Measurements from ENCODE around the gene GABARAPL2. TPM values are rescaled to one million over a fixed set of nuclear protein-coding genes. Genes with fewer than 3 reads are reported as not detected.

Gene GABARAPL2
- total RNA-seq, 1 donor from 2014 or later, result 233 TPM

GRCh38 chr16:75621170-75621477 is 54.9 kb downstream of the GABARAPL2 start:
- intact Hi-C loops (cut with DNase I), result loop anchor here (5.0 kb wide), 2 partner anchors 54 to 104 kb away; partner anchors contain the start of gene GABARAPL2
- DNase-seq (ENCODE audit: low spot score), result no peak

DNA sequence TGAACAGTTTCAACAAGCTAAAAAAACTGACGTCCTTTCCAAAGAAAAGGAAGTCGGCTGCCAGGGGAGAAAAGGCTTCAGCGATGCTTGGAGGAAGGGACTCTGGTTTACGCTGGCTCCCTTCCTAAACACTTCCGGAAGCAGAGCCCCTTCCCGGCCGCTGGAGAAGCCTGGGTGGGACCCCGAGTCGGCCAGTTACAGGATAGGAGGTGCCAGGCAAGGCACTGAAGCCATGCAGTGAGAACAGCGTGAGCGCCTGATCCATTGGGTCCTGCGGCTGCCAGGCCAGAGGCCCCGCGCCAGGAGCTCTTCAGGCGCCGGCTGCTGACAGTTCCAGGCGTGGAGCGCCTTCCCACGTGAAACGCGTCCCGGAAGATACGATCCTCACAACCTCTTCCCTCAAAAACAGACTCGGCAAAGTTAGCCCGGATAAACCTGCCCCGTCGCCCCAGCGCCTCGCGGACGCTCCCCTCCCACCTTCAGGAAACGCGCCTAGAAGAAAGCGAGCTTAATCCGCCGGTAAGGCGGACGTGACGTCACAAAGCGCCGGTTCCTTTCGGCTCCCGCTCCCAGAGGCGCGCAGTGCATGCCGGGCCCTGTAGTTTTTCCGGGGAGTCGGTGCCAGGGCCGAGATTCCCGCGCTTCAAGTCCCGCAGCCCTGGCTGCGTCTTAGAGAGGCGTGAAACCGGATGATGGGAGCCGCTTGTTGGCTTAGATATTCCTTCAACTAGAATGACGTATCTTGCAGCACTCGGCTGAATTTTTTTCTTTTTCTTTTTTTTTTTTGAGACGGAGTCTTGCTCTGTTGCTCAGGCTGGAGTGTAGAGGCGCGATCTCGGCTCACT is 56.8 kb downstream of the GABARAPL2 start, which contains the start of gene ADAT1:
TSS of gene ADAT1 (minus strand) at position 521 of the 845 bp plus-strand sequence. CDS start 2,482 bp downstream, outside the sequence.
- intact Hi-C loops (cut with DNase I), result loop anchor here (2.0 to 5.0 kb wide), 4 partner anchors 24 to 158 kb away; partner anchors contain the start of genes GABARAPL2, KARS1, TERF2IP and TMEM170A
- peak; percentile 99 for DNase-seq (ENCODE audit: low spot score)

GRCh38 chr16:75624921-75625334 is 58.7 kb downstream of the GABARAPL2 start:
- DNase-seq (ENCODE audit: low spot score), result no peak
- intact Hi-C loops (cut with DNase I), result loop anchor here (5.0 kb wide), 2 partner anchors 58 to 108 kb away; partner anchors contain the start of gene GABARAPL2

GRCh38 chr16:75626806-75627205 is 60.6 kb downstream of the GABARAPL2 start:
- intact Hi-C loops (cut with DNase I), result no loop called here
- no peak for DNase-seq (ENCODE audit: low spot score)

Other genes with a start within 250 kb of the GABARAPL2 start
- 24.6 TPM for gene CFDP1, start 132.9 kb upstream of the GABARAPL2 start, total RNA-seq
- gene TMEM170A, start 101.7 kb upstream of the GABARAPL2 start, total RNA-seq, result 10.4 TPM
- 4.5 TPM for gene CHST6, start 70.9 kb upstream of the GABARAPL2 start, total RNA-seq
- 0.11 TPM for gene CHST5, start 30.3 kb upstream of the GABARAPL2 start, total RNA-seq
- gene TMEM231, start 10.1 kb upstream of the GABARAPL2 start, total RNA-seq, result 8.5 TPM
- gene ADAT1, start 56.9 kb downstream of the GABARAPL2 start, total RNA-seq, result 28.0 TPM
- gene KARS1, start 81.3 kb downstream of the GABARAPL2 start, total RNA-seq, result 89.3 TPM
- gene TERF2IP, start 81.4 kb downstream of the GABARAPL2 start, total RNA-seq, result 76.0 TPM
- gene CPHXL2, start 110.6 kb downstream of the GABARAPL2 start, total RNA-seq, result not detected
- gene DUXB, start 135.1 kb downstream of the GABARAPL2 start, total RNA-seq, result not detected
- not detected for gene CPHXL, start 160.1 kb downstream of the GABARAPL2 start, total RNA-seq

All from cardiac septum (tissue), 1 donor.